Keratinocyte (primary cell): ENCODE data around the gene SNHG17.

Experiments used
- CTCF ChIP-seq, 3 experiments: IDR thresholded peaks in 1 of 3; conservative IDR thresholded peaks in 1 of 3; optimal IDR thresholded peaks in 1 of 3; 2 replicates in 2 of 3; 3 replicates in 1 of 3; pipeline versions ENCODE3 to v1.5.1; 2011; ENCODE audit warnings: low read length in 3 of 3, mild to moderate bottlenecking in 3 of 3, moderate library complexity in 2 of 3, control low read depth in 1 of 3, inconsistent platforms in 1 of 3; ENCODE audit not compliant: insufficient read depth in 2 of 3; ENCODE audit errors: extremely low read depth in 1 of 3
- EZH2 ChIP-seq: IDR thresholded peaks from one replicate; pipeline ENCODE4 v1.6.1; 2012; ENCODE audit warnings: inconsistent platforms, mild to moderate bottlenecking, low read length, moderate library complexity

- TF ChIP-seq CTCF (optimal IDR thresholded peaks at IDR 0.05 in 1 of 3, IDR thresholded peaks at IDR 0.05 in 1 of 3, conservative IDR thresholded peaks at IDR 0.05 in 1 of 3; ENCODE audit: extremely low read depth in 1 of 3, insufficient read depth in 2 of 3, low read length in 3 of 3): no peak
- no peak for TF ChIP-seq EZH2
These were observed 12.1 kb upstream of the SNHG17 start for GRCh38 chr20:38447251-38447661.
